ENCODE measurements around the gene CCDC134. TPM values are rescaled to one million over a fixed set of nuclear protein-coding genes. Genes with fewer than 3 reads are reported as not detected.

Gene CCDC134
- total RNA-seq, 1 experiment from 2014 or later: 8.8 TPM

GRCh38 chr22:41780746-41781505, 19.6 kb upstream of the CCDC134 start:
- in situ Hi-C loops (cut with HindIII; ENCODE audit: low pct_unique_long_range_greater_than_20kb, low sequenced_read_pairs): no loop called here

GRCh38 chr22:41781507-41781906, 19.0 kb upstream of the CCDC134 start:
- DNase-seq (ENCODE audit: low read depth, low spot score): no peak
- in situ Hi-C loops (cut with HindIII; ENCODE audit: low pct_unique_long_range_greater_than_20kb, low sequenced_read_pairs): no loop called here

More at GRCh38 chr22:41780746-41781505, 19.6 kb upstream of the CCDC134 start:
- DNase-seq (ENCODE audit: low read depth, low spot score): no peak

GRCh38 chr22:41782316-41782715, 18.2 kb upstream of the CCDC134 start:
- no peak for DNase-seq (ENCODE audit: low read depth, low spot score)
- in situ Hi-C loops (cut with HindIII; ENCODE audit: low pct_unique_long_range_greater_than_20kb, low sequenced_read_pairs): no loop called here

- in situ Hi-C loops (cut with HindIII; ENCODE audit: low pct_unique_long_range_greater_than_20kb, low sequenced_read_pairs): no loop called here
- DNase-seq (ENCODE audit: low read depth, low spot score): no peak
Measured at GRCh38 chr22:41782751-41783150, 17.7 kb upstream of the CCDC134 start.

- no peak for DNase-seq (ENCODE audit: low read depth, low spot score)
- in situ Hi-C loops (cut with HindIII; ENCODE audit: low pct_unique_long_range_greater_than_20kb, low sequenced_read_pairs): no loop called here
Measured at GRCh38 chr22:41787331-41787730, 13.1 kb upstream of the CCDC134 start.

GRCh38 chr22:41793871-41794270, 6.6 kb upstream of the CCDC134 start:
- no peak for DNase-seq (ENCODE audit: low read depth, low spot score)
- in situ Hi-C loops (cut with HindIII; ENCODE audit: low pct_unique_long_range_greater_than_20kb, low sequenced_read_pairs): no loop called here

GRCh38 chr22:41798736-41799135, 1.7 kb upstream of the CCDC134 start:
- in situ Hi-C loops (cut with HindIII; ENCODE audit: low pct_unique_long_range_greater_than_20kb, low sequenced_read_pairs): no loop called here
- DNase-seq (ENCODE audit: low read depth, low spot score): no peak

- in situ Hi-C loops (cut with HindIII; ENCODE audit: low pct_unique_long_range_greater_than_20kb, low sequenced_read_pairs): no loop called here
- no peak for DNase-seq (ENCODE audit: low read depth, low spot score)
Measured at GRCh38 chr22:41799486-41800347, 762 bp upstream of the CCDC134 start.

- no peak for DNase-seq (ENCODE audit: low read depth, low spot score)
- in situ Hi-C loops (cut with HindIII; ENCODE audit: low pct_unique_long_range_greater_than_20kb, low sequenced_read_pairs): no loop called here
Measured at GRCh38 chr22:41801147-41801819, 804 bp downstream of the CCDC134 start.

GRCh38 chr22:41801886-41802285, 1.4 kb downstream of the CCDC134 start:
- in situ Hi-C loops (cut with HindIII; ENCODE audit: low pct_unique_long_range_greater_than_20kb, low sequenced_read_pairs): no loop called here
- DNase-seq (ENCODE audit: low read depth, low spot score): no peak

- in situ Hi-C loops (cut with HindIII; ENCODE audit: low pct_unique_long_range_greater_than_20kb, low sequenced_read_pairs): no loop called here
- no peak for DNase-seq (ENCODE audit: low read depth, low spot score)
Measured at GRCh38 chr22:41805639-41806038, 5.2 kb downstream of the CCDC134 start.

GRCh38 chr22:41808400-41808799, 7.9 kb downstream of the CCDC134 start:
- in situ Hi-C loops (cut with HindIII; ENCODE audit: low pct_unique_long_range_greater_than_20kb, low sequenced_read_pairs): no loop called here
- no peak for DNase-seq (ENCODE audit: low read depth, low spot score)

GRCh38 chr22:41810022-41810421, 9.5 kb downstream of the CCDC134 start:
- no peak for DNase-seq (ENCODE audit: low read depth, low spot score)
- in situ Hi-C loops (cut with HindIII; ENCODE audit: low pct_unique_long_range_greater_than_20kb, low sequenced_read_pairs): no loop called here

GRCh38 chr22:41812805-41813545, 12.5 kb downstream of the CCDC134 start:
- in situ Hi-C loops (cut with HindIII; ENCODE audit: low pct_unique_long_range_greater_than_20kb, low sequenced_read_pairs): no loop called here
- DNase-seq (ENCODE audit: low read depth, low spot score): no peak

- no peak for DNase-seq (ENCODE audit: low read depth, low spot score)
- in situ Hi-C loops (cut with HindIII; ENCODE audit: low pct_unique_long_range_greater_than_20kb, low sequenced_read_pairs): no loop called here
Measured at GRCh38 chr22:41813726-41814410, 13.4 kb downstream of the CCDC134 start.

- DNase-seq (ENCODE audit: low read depth, low spot score): no peak
- in situ Hi-C loops (cut with HindIII; ENCODE audit: low pct_unique_long_range_greater_than_20kb, low sequenced_read_pairs): no loop called here
Measured at GRCh38 chr22:41815716-41816115, 15.2 kb downstream of the CCDC134 start.

- in situ Hi-C loops (cut with HindIII; ENCODE audit: low pct_unique_long_range_greater_than_20kb, low sequenced_read_pairs): no loop called here
- no peak for DNase-seq (ENCODE audit: low read depth, low spot score)
Measured at GRCh38 chr22:41816241-41816640, 15.8 kb downstream of the CCDC134 start.

All from SK-MEL-5 (cell line).